ENCODE data around the gene PAK4. TPM values are rescaled to one million over a fixed set of nuclear protein-coding genes. Genes with fewer than 3 reads are reported as not detected.
"Not testable (repeated sequence)": the region's sequence is repeated elsewhere in the genome, so short reads cannot be mapped to it uniquely, and the experiment has no call there.

The PAK4 gene
- total RNA-seq, 2 experiments from 2014 or later: 13.2 to 16.2 TPM

- H3K4me1 Mint-ChIP-seq, H3K36me3 Mint-ChIP-seq, H3K4me3 Mint-ChIP-seq, H3K9me3 Mint-ChIP-seq, H3K27ac Mint-ChIP-seq, DNase-seq: not testable (repeated sequence)
- H3K27me3 Mint-ChIP-seq: peaks cover 44% of the 10 kb centered on the region
These were observed 29.6 kb upstream of the PAK4 start for GRCh38 chr19:39095799-39096540.

- DNase-seq: no peak
- H3K9me3 Mint-ChIP-seq: no peaks in the 10 kb centered on the region
- H3K36me3 Mint-ChIP-seq: no peaks in the 10 kb centered on the region
- no peak overlapping the region for H3K4me3 Mint-ChIP-seq
- H3K27ac Mint-ChIP-seq: no peak overlapping the region
- peaks cover 44% of the 10 kb centered on the region for H3K27me3 Mint-ChIP-seq
- no peaks in the 10 kb centered on the region for H3K4me1 Mint-ChIP-seq
These were observed 28.3 kb upstream of the PAK4 start for GRCh38 chr19:39097299-39097698.

DNA sequence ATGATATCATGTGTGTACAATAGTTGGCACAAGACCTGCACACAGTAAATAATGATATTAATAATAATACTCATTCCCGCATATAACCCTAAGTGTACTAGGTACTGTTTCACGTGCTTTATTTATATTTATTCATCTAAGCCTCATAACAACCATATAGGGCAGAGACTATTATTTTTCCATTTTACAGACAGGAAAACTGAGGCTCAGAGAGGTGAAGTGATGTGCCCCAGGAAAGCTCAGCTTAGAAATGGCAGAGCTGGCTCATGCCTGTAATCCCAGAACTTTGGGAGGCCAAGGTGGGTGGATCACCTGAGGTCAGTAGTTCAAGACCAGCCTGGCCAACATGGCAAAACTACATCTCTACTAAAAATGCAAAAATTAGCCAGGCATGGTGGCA lies 27.9 kb upstream of the PAK4 start:
- Mint-ChIP-seq H3K27me3 (peaks cover 44% of the 10 kb centered on the region), H3K27ac (no peak overlapping the region), H3K4me3 (no peak overlapping the region), H3K4me1 (no peaks in the 10 kb centered on the region), H3K36me3 (no peaks in the 10 kb centered on the region), H3K9me3 (no peaks in the 10 kb centered on the region)
- no peak for DNase-seq

DNA sequence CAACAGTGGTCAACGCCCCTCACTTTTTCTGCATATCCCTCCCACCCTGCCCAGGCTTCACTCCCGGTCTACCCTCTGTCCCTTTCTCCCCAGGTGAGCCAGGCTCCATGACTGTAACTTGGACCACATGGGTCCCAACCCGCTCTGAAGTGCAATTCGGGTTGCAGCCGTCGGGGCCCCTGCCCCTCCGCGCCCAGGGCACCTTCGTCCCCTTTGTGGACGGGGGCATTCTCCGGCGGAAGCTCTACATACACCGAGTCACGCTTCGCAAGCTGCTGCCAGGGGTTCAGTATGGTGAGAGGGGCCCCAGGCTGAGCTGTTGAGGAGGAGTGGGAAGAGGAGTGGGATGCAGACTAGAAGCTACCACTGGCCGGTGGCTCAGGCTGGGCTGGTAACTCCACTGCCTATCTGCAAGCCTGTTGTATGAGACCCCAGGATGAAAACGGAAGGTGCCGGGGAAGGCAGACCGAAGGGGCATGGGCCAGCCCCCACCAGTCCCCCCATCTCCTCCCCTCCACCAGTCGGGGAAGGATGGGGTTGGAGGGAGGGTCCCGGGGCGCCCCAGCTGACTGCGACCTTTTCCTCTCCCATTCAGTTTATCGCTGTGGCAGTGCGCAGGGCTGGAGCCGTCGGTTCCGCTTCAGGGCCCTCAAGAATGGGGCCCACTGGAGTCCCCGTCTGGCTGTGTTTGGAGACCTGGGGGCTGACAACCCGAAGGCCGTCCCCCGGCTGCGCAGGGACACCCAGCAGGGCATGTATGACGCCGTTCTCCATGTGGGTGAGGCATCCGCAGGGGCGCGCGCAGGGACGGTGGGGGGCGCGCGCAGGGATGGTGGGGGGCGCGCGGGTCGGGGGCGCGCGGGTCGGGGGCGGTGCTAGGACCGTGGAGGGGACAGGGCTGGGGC lies 27.0 kb upstream of the PAK4 start:
- no peak for DNase-seq
- Mint-ChIP-seq H3K27me3 (peaks cover 37% of the 10 kb centered on the region), H3K4me3 (no peak overlapping the region), H3K27ac (no peak overlapping the region), H3K9me3 (no peaks in the 10 kb centered on the region), H3K36me3 (no peaks in the 10 kb centered on the region), H3K4me1 (no peaks in the 10 kb centered on the region)

DNA sequence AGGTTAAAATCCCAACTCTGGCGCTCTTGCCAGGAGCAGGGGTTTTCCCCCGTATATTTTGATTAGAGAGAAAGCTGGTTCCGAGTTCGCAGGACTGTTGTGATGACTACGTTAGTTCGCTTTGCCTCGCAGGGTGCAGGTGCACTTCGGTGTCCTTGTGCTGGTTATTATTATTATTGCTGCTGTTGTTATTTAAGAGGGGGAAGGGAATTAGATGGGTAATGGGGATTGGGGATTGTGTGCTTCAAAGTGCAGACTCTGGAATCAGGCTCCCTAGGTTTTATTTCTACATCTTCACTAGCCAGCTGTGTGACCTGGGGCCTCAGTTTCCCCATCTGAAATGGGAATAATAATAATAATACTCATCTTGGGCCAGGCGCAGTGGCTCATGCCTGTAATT lies 26.2 kb upstream of the PAK4 start:
- H3K4me3 Mint-ChIP-seq: no peak overlapping the region
- no peaks in the 10 kb centered on the region for H3K36me3 Mint-ChIP-seq
- no peak for DNase-seq
- no peak overlapping the region for H3K27ac Mint-ChIP-seq
- no peaks in the 10 kb centered on the region for H3K9me3 Mint-ChIP-seq
- no peaks in the 10 kb centered on the region for H3K4me1 Mint-ChIP-seq
- H3K27me3 Mint-ChIP-seq: peaks cover 35% of the 10 kb centered on the region

GRCh38 chr19:39100500-39101166 lies 25.0 kb upstream of the PAK4 start:
- Mint-ChIP-seq H3K27ac (no peak overlapping the region), H3K27me3 (peaks cover 32% of the 10 kb centered on the region), H3K36me3 (no peaks in the 10 kb centered on the region), H3K9me3 (no peaks in the 10 kb centered on the region), H3K4me3 (no peak overlapping the region), H3K4me1 (no peaks in the 10 kb centered on the region)
- DNase-seq: no peak

GRCh38 chr19:39103151-39103550 lies 22.4 kb upstream of the PAK4 start:
- H3K4me3 Mint-ChIP-seq: no peak overlapping the region
- no peaks in the 10 kb centered on the region for H3K36me3 Mint-ChIP-seq
- no peak overlapping the region for H3K27ac Mint-ChIP-seq
- no peaks in the 10 kb centered on the region for H3K9me3 Mint-ChIP-seq
- H3K4me1 Mint-ChIP-seq: no peaks in the 10 kb centered on the region
- DNase-seq: no peak
- peaks cover 13% of the 10 kb centered on the region for H3K27me3 Mint-ChIP-seq

- Mint-ChIP-seq H3K9me3 (no peaks in the 10 kb centered on the region), H3K27ac (no peak overlapping the region), H3K4me3 (no peak overlapping the region), H3K27me3 (peaks cover 4% of the 10 kb centered on the region), H3K4me1 (no peaks in the 10 kb centered on the region), H3K36me3 (no peaks in the 10 kb centered on the region)
- no peak for DNase-seq
These were observed 21.4 kb upstream of the PAK4 start for GRCh38 chr19:39104186-39104596.

DNA sequence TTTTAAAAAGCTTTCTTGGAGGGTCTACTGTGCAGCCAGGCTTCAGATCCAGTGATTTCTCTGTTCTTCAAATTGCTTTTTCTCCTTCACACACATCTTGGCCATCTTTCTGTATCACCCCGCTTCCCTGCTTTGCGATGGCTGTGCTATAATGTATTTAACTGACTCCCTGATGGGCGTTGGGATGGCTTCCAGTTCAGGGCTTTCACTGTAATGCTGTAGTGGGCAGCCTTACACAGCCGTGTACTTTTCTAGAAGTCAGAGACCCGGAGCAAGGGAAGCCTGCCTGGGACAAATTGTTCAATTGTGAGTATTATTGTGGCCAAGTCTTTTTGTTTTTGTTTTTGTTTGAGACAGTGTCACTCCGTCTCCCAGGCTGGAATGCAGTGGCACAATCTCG lies 19.4 kb upstream of the PAK4 start:
- no peak overlapping the region for H3K4me3 Mint-ChIP-seq
- no peaks in the 10 kb centered on the region for H3K9me3 Mint-ChIP-seq
- no peak for DNase-seq
- H3K4me1 Mint-ChIP-seq: peaks cover 5% of the 10 kb centered on the region
- no peak overlapping the region for H3K27ac Mint-ChIP-seq
- H3K36me3 Mint-ChIP-seq: no peaks in the 10 kb centered on the region
- H3K27me3 Mint-ChIP-seq: peaks cover 3% of the 10 kb centered on the region

DNA sequence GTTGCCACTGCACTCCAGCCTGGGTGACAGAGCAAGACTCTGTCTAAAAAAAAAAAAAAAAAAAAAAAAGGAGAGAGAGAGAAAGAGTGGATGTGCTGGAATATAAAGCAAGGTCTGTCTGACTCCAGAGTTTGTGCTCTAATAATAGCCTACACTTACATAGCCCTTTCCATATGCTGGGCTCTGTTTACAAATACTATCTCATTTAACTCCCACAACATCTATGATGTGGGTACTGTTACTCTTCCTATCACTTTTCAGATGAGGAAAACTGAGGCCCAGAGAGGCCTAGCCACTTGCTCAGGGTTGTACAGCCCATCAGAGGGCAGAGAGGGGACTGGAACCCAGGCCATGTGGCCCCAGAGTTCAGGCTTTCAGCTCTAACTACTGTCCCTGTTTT lies 15.9 kb upstream of the PAK4 start:
- H3K27ac Mint-ChIP-seq: no peak overlapping the region
- H3K27me3 Mint-ChIP-seq: peaks cover 10% of the 10 kb centered on the region
- H3K9me3 Mint-ChIP-seq: no peaks in the 10 kb centered on the region
- H3K4me3 Mint-ChIP-seq: no peak overlapping the region
- peaks cover 5% of the 10 kb centered on the region for H3K4me1 Mint-ChIP-seq
- no peak for DNase-seq
- no peaks in the 10 kb centered on the region for H3K36me3 Mint-ChIP-seq

DNA sequence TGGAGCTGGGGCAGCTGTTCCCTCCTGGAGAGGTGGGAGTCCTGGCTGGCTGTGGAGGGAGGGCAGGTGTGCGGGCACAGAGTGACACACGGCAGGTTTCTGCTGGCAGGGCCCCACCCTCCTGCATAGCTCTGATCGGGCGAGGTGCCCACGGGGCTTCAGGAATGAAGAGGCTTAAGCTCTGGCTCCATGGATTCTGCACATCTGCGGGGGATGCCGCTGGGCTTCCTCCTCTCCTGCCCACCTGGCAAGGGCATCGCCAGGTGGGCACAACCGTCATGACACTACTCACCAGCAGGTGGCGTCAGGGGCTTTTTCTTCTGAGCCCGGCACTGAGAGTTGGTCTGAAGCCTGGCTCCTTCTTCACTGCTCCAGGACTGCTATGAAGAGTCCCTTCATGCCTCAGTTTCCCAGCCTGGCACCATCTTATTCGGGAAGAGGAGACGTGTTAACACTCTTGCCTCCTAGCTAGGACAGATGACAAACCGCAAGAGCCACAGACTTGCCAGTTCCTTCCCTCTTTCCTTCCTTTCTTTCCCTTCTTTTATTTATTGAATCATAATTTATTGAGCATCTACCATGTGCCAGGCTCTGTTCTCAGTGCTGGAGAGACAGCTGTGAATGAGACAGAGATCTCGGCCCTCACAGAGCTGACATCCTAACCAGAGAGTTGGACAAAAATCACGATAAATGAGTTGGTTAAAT lies 15.2 kb upstream of the PAK4 start:
- H3K27me3 Mint-ChIP-seq: peaks cover 10% of the 10 kb centered on the region
- no peak overlapping the region for H3K4me3 Mint-ChIP-seq
- no peaks in the 10 kb centered on the region for H3K36me3 Mint-ChIP-seq
- no peaks in the 10 kb centered on the region for H3K9me3 Mint-ChIP-seq
- peak; percentile 69 for DNase-seq
- no peak overlapping the region for H3K27ac Mint-ChIP-seq
- peaks cover 5% of the 10 kb centered on the region for H3K4me1 Mint-ChIP-seq

- Mint-ChIP-seq H3K27me3 (peaks cover 10% of the 10 kb centered on the region), H3K36me3 (no peaks in the 10 kb centered on the region), H3K27ac (no peak overlapping the region), H3K4me1 (peaks cover 5% of the 10 kb centered on the region), H3K4me3 (no peak overlapping the region), H3K9me3 (no peaks in the 10 kb centered on the region)
- no peak for DNase-seq
These were observed 13.9 kb upstream of the PAK4 start for GRCh38 chr19:39111593-39112199.

- H3K27ac Mint-ChIP-seq: no peak overlapping the region
- DNase-seq: no peak
- no peaks in the 10 kb centered on the region for H3K36me3 Mint-ChIP-seq
- H3K27me3 Mint-ChIP-seq: peaks cover 10% of the 10 kb centered on the region
- no peaks in the 10 kb centered on the region for H3K9me3 Mint-ChIP-seq
- no peak overlapping the region for H3K4me3 Mint-ChIP-seq
- H3K4me1 Mint-ChIP-seq: peaks cover 5% of the 10 kb centered on the region
These were observed 13.2 kb upstream of the PAK4 start for GRCh38 chr19:39112338-39112890.

DNA sequence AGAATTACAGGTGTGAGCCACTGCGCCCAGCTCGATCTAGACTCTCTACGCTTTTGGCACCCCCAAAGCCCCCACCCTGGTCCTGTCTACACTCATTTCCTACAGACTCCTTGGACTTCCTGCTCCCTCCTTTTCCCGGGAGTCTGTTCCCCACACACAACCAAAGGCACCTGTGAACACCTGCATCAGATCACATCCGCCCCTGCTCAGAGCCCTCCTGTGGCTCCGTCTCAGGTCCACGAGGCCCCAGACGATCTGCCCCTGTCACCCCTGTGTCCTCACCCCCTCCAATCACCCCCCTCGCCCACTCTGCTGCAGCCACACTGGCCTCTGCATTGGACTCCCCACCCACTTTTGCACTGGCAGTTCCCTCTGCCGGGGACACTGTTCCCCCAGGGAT lies 12.4 kb upstream of the PAK4 start:
- no peak overlapping the region for H3K27ac Mint-ChIP-seq
- peaks cover 10% of the 10 kb centered on the region for H3K27me3 Mint-ChIP-seq
- H3K4me1 Mint-ChIP-seq: peaks cover 5% of the 10 kb centered on the region
- no peak overlapping the region for H3K4me3 Mint-ChIP-seq
- no peaks in the 10 kb centered on the region for H3K9me3 Mint-ChIP-seq
- DNase-seq: no peak
- H3K36me3 Mint-ChIP-seq: no peaks in the 10 kb centered on the region
